22Rv1 (cell line): ENCODE measurements around the gene MSRB3.

Experiments
- ZFX ChIP-seq: fragments of 450-650 bp; IDR thresholded peaks from 2 replicates; pipeline ENCODE4 v1.6.1; 2017; ENCODE audit warnings: antibody characterized with exemption, borderline replicate concordance
- TF ChIP-seq, protein P1 (sequence below): fragments of 450-650 bp; IDR thresholded peaks from 2 replicates; pipeline ENCODE4 v1.5.1; 2017; ENCODE audit warnings: mild to moderate bottlenecking

DNA sequence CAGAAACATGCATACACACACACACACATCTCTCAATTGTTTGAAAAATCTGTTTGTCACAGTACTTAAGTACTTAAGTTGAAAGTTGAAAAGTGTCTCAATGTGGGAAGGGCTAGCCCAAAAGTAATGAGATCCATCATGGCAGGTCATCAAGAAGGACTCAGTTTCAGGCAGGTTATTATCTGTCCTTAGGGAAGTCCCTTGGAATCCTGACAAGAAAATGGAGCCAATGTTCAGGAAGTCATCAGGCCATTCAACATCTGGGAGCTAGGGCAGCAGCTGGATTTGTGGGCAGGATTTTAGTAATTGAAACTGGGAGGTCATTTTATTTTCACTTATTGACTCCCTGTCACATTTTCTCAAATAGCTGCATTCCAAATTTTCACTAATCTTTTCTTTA, 56.0 kb downstream of the MSRB3 start:
- TF ChIP-seq, protein P1, sequence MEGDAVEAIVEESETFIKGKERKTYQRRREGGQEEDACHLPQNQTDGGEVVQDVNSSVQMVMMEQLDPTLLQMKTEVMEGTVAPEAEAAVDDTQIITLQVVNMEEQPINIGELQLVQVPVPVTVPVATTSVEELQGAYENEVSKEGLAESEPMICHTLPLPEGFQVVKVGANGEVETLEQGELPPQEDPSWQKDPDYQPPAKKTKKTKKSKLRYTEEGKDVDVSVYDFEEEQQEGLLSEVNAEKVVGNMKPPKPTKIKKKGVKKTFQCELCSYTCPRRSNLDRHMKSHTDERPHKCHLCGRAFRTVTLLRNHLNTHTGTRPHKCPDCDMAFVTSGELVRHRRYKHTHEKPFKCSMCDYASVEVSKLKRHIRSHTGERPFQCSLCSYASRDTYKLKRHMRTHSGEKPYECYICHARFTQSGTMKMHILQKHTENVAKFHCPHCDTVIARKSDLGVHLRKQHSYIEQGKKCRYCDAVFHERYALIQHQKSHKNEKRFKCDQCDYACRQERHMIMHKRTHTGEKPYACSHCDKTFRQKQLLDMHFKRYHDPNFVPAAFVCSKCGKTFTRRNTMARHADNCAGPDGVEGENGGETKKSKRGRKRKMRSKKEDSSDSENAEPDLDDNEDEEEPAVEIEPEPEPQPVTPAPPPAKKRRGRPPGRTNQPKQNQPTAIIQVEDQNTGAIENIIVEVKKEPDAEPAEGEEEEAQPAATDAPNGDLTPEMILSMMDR: no peak
- TF ChIP-seq ZFX: no peak
